ENCODE results near the gene C1R.
"Not testable (repeated sequence)": the region's sequence is repeated elsewhere in the genome, so short reads cannot be mapped to it uniquely, and the experiment has no call there.

C1R gene

GRCh38 chr12:7118881-7119280, 26.6 kb upstream of the C1R start:
- DNase-seq: no peak

- DNase-seq: no peak
Observed at GRCh38 chr12:7117670-7118069, 25.4 kb upstream of the C1R start.

DNA sequence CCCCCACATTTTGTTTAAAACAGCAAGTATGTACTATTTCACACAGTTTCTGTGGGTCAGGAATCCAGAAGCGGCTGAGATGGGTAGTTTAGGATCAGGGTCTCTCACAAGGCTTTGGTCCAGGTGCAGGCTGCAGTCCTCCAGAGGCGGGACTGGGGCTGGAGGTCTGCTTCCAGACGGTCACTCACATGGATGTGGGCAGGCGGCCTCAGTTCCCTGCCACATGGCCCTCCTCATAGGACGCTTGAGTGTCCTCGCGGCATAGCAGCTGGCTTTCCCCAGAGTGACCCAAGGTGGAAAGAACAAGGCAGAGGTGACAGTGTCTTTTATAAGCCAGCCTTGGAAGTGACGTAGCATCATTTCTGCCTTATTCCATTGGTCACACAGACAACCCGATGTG, 24.7 kb upstream of the C1R start:
- DNase-seq: no peak

GRCh38 chr12:7116196-7116595, 24.0 kb upstream of the C1R start:
- no peak for DNase-seq

DNA sequence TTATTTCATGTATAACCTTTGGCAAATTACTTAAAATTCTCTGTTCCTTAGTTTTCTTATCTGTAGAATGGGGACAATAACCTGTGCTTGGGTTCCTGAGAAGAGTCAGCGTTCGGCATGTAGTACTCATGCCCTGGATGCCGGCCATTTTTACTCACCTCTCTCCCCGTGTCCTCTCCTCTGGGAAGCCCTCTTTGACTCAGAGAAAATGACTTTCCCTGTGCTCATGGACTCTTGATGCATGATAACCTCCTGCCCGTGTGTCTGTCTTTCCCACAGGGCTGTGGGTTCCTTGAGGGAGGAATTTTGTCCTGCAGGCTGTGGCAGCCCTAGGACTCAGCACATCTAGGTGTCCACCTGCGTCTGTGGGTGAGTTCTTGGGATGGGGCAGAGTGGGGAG, 22.6 kb upstream of the C1R start:
- DNase-seq: no peak

- DNase-seq: no peak
Observed at GRCh38 chr12:7114008-7114407, 21.8 kb upstream of the C1R start.

DNA sequence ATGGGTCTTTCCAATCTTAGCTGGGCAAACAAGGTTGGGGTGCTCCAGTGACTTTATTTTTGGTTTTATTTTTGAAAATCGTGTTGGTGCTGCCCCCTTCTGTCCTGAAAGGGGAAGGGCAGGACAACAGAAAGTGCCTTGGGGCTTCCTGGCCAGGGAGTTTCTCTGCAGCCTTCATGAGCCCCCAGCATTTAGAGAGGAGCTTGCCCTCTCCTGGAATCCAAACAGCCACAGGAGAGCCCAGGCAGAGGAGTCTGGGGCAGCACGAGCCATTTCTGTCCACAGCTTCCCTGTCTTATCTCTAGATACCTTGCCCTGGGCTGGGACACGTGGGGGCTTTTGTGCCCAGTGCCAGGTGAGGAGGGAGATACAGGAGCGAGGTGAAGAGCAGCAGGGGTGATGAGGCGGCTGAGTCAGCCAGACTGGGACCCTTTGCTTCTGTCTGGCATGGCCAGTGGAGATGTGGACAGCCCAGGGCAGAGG, 21.2 kb upstream of the C1R start:
- DNase-seq: peak; percentile 19 to 41

- no peak for DNase-seq
Observed at GRCh38 chr12:7112041-7112440, 19.8 kb upstream of the C1R start.

- no peak for DNase-seq
Observed at GRCh38 chr12:7110661-7111060, 18.4 kb upstream of the C1R start.

DNA sequence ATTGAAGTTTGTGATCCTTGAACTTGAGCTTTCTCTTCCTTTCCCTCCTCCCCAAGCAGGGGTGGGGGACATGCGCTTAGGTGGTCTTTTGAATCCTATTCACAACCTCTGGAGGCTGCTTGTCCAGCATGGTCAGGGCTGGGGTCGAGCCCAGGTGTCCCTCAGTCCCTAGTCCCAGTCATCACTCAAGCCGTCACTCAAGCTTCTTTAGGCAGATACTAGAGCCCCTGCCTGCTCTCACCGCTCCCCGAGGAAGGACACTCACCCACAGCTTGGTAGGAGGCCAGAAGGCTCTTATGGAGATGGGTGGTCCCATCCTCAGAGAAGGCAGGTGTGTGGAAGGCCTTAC, 17.3 kb upstream of the C1R start:
- DNase-seq: no peak

GRCh38 chr12:7108796-7109571, 16.7 kb upstream of the C1R start, which contains the start of gene C1RL:
Gene C1RL (minus strand): TSS chr12:7109214. CDS start chr12:7109180, 34 bp downstream.
- peak; percentile 93 to 94 for DNase-seq

DNA sequence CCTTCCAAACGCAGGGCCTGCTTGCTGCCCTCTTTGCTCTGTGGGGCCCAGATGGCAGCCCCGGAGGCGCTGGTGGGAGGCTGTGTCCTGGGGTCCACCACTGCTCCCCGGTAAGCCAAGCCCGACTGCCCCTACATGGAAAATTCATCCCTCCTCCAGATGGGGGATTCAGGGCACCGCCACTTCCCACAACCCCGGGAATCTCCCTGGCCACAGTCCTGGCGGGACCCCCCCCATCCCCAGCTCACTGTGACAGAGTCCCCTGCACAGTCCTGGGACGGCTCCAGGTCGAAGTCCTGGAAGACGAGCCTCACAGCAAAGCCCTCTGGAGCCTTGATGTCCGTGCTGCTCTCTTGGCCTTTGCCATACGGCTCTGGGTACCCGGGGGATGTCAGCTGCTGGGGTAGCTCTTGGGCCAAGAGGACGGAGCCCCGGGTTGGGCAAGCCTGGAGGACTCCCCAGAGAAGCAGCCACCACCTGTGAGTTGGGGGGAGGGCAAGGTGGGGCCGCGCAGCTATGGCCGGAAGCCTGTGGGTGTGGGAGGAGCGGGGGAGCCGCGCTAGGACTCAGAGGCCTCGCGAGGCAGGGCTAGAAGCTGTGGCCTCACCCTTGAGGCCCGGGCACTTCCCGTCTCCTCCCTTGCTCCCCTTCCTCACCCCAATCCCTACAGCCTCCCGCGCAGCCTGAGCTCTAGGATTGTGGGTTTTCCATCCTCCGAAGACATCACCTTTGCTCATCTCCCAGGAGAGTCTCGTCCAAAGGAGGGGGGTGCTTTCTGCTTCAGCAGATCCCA, 16.0 kb upstream of the C1R start:
- peak; percentile 81 to 84 for DNase-seq

GRCh38 chr12:7107636-7108002, 15.4 kb upstream of the C1R start:
- DNase-seq: no peak

DNA sequence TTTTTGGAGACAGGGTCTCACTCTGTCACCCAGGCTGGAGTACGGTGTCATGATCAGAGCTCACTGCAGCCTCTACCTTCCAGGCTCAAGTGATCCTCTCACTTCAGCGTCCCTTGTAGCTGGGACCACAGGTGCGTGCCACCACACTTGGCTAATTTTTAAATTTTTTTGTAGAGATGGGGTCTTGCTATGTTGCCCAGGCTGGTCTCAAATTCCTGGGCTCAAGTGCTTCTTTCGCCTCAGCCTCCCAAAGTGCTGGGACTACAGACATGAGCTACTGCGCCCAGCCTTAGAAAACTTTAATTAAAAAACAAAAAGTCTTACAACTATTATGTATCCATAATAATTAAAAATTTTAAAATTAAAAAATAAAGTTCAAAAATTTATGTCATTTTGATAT, 14.9 kb upstream of the C1R start:
- DNase-seq: not testable (repeated sequence)

GRCh38 chr12:7106082-7106481, 13.8 kb upstream of the C1R start:
- no peak for DNase-seq

- DNase-seq: no peak
Observed at GRCh38 chr12:7103837-7104584, 11.8 kb upstream of the C1R start.

GRCh38 chr12:7102582-7102981, 10.3 kb upstream of the C1R start:
- DNase-seq: no peak

GRCh38 chr12:7101694-7102131, 9.5 kb upstream of the C1R start:
- DNase-seq: no peak

DNA sequence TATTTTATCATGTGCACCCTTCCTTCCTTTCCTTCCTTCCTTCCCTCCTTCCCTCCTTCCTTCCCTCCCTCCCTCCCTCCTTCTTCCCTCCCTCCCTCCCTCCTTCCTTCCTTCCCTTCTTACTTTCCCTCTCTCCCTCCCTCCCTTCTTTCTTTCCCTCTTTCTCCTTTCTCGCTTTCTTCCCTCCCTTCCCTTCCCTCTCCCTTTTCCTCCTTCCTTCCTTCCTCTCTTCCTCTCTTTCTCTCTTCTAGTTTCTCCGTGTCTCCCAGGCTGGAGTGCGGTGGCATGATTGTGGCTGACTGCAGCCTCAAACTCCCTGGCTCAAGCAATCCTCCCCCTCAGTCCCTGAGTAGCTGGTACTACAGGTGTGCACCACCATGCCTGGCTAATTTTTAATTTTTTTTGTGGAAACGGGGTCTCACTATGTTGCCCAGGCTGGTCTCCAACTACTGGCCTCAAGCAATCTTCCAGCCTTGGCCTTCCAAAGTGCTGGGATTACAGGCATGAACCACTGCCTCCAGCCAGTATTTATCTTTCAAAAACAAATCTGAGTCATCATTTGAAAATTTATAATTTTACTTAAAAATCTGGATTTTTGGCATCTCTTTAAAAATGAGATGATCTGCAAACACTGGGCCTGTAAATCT, 8.9 kb upstream of the C1R start:
- no peak for DNase-seq

DNA sequence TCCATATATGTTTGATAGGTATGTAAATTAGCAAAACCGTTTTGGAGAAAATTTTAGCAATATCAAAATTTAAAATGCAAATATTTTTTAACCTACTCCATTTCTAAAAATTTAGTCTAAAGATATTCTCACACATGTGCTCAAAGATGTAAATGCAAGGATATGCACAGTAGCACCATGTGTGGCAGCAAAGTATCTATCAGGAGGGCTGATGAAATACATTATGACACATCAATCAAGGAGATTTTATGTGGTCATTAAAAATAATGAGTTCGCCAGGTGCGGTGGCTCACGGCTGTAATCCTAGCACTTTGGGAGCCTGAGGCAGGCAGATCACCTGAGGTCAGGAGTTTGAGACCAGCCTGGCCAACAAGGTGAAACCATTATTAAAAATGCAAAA, 8.0 kb upstream of the C1R start:
- no peak for DNase-seq

- DNase-seq: no peak
Observed at GRCh38 chr12:7099290-7099996, 7.2 kb upstream of the C1R start.

DNA sequence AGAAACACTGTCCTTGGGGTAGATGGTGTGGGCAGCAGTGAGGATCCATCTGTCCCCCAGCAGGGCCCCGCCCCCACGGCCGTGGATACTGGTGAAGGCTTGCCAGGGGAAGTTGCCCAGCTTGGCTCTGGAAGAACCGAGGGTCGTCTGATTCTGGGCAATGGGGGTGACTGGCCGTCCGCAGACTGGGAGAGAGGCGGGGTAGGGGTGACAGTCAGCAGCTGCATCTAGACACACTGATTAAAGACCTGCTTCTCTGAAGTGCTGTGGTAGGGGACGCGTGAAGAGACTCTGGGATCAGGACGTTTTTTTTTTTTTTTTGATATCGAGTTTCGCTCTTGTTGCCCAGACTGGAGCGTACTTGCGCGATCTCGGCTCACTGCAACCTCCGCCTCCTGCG, 4.7 kb upstream of the C1R start:
- no peak for DNase-seq
